GM19455 (cell line): ENCODE measurements around the gene FGF8.

Source experiments
- ATAC-seq: cut with Tn5 transposase; IDR thresholded peaks from one replicate; pipeline ENCODE4 v1.9.1; 2021; ENCODE audit not compliant: unreplicated experiment

Gene FGF8

GRCh38 chr10:101741938-101742337, 34.0 kb downstream of the FGF8 start:
- ATAC-seq, result no peak

GRCh38 chr10:101736666-101737065, 39.2 kb downstream of the FGF8 start:
- no peak for ATAC-seq

- no peak for ATAC-seq
Measured at GRCh38 chr10:101732096-101732495, 43.8 kb downstream of the FGF8 start.

GRCh38 chr10:101726115-101726387, 49.9 kb downstream of the FGF8 start:
- ATAC-seq, result no peak

- ATAC-seq, result no peak
Measured at GRCh38 chr10:101725296-101726114, 50.4 kb downstream of the FGF8 start.

GRCh38 chr10:101724446-101724845, 51.5 kb downstream of the FGF8 start:
- no peak for ATAC-seq

- no peak for ATAC-seq
Measured at GRCh38 chr10:101723176-101723575, 52.7 kb downstream of the FGF8 start.

GRCh38 chr10:101721806-101722205, 54.1 kb downstream of the FGF8 start:
- no peak for ATAC-seq

GRCh38 chr10:101720606-101721230, 55.2 kb downstream of the FGF8 start:
- no peak for ATAC-seq
